Effector CD8-positive, alpha-beta T cell (primary cell): ENCODE results near the gene ZDHHC9.
"Not testable (repeated sequence)": the region's sequence is repeated elsewhere in the genome, so short reads cannot be mapped to it uniquely, and the experiment has no call there.

ENCODE experiments used
- DNase-seq: peaks from one replicate; lab custom pipeline; 2025; lab: John Stamatoyannopoulos, UW
- total RNA-seq, 4 experiments: gene quantifications; one replicate each; lab custom pipeline; 2026; lab: John Stamatoyannopoulos, UW

The ZDHHC9 gene
- 4.9 to 11.9 (median 6.7) reads per million in 4 experiments for total RNA-seq

- peak; percentile 77 for DNase-seq
Observed at GRCh38 chrX:129843459-129844306, at the start of gene ZDHHC9. Gene ZDHHC9 (minus strand): TSS chrX:129843886. CDS start chrX:129841945, 1,941 bp downstream.

GRCh38 chrX:129877401-129877800, 33.7 kb upstream of the ZDHHC9 start:
- no peak for DNase-seq

GRCh38 chrX:129876771-129877305, 33.2 kb upstream of the ZDHHC9 start:
- no peak for DNase-seq

DNA sequence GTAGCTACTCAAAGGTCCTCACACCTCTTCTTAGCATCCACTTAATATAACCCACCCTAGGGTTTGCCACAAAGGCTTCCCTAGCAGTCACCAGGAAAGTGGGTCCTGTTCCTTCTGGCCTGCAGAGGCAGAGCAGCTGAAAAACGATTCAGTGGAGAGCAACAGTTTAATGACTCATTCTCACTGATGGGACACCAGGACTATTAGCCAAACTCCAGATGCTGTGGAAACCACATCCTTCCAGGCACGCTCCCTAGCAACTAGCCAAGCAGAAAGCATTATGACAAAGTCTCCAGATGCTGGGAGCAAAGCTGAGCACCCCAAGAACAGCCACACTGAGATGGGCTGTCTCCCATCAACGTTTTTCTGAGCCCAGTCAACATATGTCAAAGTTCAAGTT, 32.0 kb upstream of the ZDHHC9 start:
- no peak for DNase-seq

DNA sequence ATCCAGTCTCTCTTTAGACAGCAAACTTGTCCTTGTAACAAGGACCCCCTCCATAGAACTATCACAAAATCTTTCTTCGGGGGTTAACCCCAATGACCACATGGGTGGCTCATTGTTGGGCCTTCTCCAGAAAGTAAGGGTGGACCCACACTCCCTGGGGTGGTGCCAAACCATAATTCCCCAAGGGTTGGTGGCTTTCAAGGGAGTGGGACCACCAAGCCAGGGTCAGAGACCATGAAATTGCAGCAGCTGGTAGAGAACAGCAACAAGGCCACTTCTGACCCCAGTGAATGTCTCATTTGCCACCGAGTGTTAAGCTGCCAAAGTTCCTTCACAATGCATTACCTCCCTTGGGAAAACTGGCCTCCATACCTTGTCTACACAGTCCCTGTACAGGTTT, 28.8 kb upstream of the ZDHHC9 start:
- no peak for DNase-seq

DNA sequence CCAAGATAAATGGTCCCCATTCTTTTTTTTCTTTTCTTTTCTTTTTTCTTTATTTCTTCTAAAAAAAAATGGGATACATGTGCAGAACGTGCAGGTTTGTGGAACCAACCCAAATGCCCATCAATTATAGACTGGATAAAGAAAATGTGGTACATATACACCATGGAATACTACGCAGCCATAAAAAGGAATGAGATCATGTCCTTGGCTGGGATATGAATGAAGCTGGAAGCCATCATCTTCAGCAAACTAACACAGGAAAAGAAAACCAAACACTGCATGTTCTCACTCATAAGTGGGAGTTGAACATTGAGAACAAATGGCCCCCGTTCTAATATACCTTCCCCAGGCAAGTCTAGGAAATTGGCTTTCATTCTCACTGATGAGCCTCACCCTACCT, 22.6 kb upstream of the ZDHHC9 start:
- not testable (repeated sequence) for DNase-seq

DNA sequence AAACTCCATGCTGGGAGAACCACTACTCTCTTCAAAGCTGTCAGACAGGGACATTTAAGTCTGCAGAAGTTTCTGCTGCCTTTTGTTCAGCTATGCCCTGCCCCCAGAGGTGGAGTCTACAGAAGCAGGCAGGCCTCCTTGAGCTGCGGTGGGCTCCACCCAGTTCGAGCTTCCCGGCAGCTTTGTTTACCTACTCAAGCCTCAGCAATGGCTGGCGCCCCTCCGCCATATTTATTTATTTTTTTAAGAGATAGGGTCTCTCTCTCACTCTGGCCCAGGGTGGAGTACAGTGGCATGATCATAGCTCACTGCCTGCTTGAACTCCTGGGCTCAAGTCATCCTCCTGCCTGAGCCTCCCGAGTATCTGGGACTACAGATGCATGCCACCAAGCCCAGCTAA, 15.4 kb upstream of the ZDHHC9 start:
- DNase-seq: not testable (repeated sequence)

- DNase-seq: not testable (repeated sequence)
Observed at GRCh38 chrX:129851825-129852224, 8.1 kb upstream of the ZDHHC9 start.

- DNase-seq: no peak
Observed at GRCh38 chrX:129846716-129847115, 3.0 kb upstream of the ZDHHC9 start.

- no peak for DNase-seq
Observed at GRCh38 chrX:129845616-129846190, 2.0 kb upstream of the ZDHHC9 start.

GRCh38 chrX:129843209-129843458, 552 bp downstream of the ZDHHC9 start:
- DNase-seq: no peak

GRCh38 chrX:129842510-129843208, 1.0 kb downstream of the ZDHHC9 start:
- DNase-seq: no peak

GRCh38 chrX:129840344-129840743, 3.3 kb downstream of the ZDHHC9 start:
- DNase-seq: no peak

- no peak for DNase-seq
Observed at GRCh38 chrX:129836827-129837226, 6.9 kb downstream of the ZDHHC9 start.

DNA sequence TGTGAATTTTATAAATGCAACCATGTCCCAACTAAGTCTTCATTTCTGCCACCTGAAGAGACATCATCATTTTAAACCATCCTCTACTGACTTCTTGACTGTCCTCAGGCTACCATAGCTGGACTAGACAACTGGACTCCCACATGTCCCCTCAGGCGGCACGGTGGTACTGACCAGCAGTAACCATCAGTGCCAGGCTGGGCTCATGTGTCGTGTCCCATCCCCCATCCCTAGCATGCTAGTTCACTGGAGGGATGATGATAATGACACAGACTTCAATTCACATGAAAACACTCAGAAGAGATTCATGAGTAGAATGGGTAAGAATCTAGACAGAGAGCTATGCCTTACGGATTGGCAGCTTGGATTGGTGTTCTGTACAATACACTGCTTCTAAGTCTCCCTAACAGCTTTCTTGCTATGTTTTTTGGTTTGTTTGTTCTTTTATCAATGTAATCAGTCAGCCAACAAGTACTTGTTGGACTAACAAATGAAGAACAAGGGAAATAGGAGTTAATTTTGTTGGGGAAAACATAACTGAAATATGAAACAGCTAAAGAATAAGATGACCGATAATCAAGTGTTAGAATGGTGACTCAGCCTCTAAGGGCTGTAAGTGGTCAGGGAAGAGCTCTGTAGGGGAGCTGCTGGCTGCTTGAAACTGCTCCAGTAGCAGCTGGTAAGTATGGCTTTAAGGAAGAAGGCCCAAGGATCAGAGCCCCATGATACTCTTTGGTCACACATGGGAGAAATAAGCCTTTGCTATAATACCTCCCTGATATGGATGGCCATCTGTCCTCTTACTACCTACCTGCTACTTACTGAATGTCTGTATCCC, 10.3 kb downstream of the ZDHHC9 start:
- DNase-seq: no peak

DNA sequence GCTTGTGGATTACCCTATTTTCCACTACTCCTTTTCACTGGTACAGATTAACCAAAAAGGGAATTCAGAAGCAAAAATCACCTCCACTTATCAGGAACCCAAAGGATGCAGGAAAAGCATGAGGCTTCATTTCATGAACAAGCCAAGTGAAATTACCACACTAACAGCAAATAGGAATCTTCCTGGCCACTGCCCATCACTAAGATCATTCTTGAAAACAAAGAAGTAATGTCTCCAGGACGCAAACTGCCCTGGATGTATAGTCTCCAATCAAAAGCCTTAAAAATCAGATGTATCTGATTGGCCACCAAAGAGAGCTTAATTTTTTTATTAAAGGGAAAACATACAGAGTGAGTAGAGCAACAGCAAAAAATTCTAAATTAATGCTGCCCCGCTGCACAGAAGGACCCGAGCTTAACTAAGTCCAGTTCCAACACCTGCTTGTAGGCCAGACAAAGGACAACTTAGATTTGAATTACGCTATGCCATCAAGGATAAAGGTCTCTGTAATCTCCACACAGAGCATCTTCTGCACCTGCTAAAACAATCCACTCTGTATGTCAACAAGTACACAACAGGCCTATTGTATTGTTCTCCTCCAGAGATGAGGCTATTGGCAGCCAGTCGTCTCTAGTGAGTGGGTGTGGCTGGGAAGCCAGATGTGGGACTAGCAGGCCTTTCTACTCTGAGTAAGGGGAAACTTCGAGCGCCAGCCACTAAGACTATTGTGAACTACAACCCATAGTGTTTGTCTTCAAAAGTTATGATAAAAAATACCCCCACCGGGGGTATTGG, 12.4 kb downstream of the ZDHHC9 start:
- DNase-seq: no peak

- no peak for DNase-seq
Observed at GRCh38 chrX:129830494-129830893, 13.2 kb downstream of the ZDHHC9 start.

- no peak for DNase-seq
Observed at GRCh38 chrX:129825746-129826505, 17.8 kb downstream of the ZDHHC9 start.

GRCh38 chrX:129824620-129825019, 19.1 kb downstream of the ZDHHC9 start:
- no peak for DNase-seq

DNA sequence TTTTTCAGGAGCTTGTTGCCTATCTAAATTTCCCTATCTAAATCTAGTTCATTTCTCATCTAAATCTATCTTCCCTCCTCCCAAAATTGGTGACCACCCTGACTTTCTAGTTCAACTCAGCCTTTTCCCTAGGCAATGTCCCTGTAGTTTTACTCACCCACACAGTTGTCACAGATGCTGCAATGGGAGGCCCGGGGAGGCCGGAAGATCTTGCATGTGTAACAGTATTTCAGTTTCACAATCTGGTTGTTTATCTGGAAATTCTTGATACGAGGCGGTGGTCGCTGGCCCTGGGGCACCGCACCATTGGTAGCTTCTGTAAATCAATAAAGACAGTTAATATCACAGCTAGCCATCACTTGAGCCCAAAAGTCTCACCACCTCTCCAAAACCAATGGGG, 20.2 kb downstream of the ZDHHC9 start:
- no peak for DNase-seq
